Spleen (tissue), 11 donors: Measurements from ENCODE around the gene FHL2. TPM values are rescaled to one million over a fixed set of nuclear protein-coding genes. Genes with fewer than 3 reads are reported as not detected.
A peak's percentile ranks its signal among the peaks of the same experiment; 100 is the strongest.

Source experiments
- DNase-seq: peaks from one replicate; pipeline ENCODE4 v3.0.0-alpha.2; 2020
- H3K27ac ChIP-seq, 8 donors: fragments of 200-600 bp; sonication (generic) in 7 of 8; 1 replicate in 4 of 8; 2 replicates in 4 of 8; pipeline versions ENCODE4 v1.5.0 to v1.8.0; 2016 to 2021; ENCODE audit warnings: inconsistent platforms in 4 of 8, mild to moderate bottlenecking in 4 of 8, moderate library complexity in 1 of 8
- H3K27me3 ChIP-seq, 7 donors: fragments of 200-600 bp; sonication (generic) in 6 of 7; replicated peaks in 1 of 7; 1 replicate in 4 of 7; 2 replicates in 3 of 7; pipeline versions ENCODE4 v1.5.0 to v1.8.0; 2016 to 2021; ENCODE audit warnings: inconsistent platforms in 3 of 7, mild to moderate bottlenecking in 1 of 7
- H3K36me3 ChIP-seq, 6 donors: fragments of 200-600 bp; sonication (generic) in 5 of 6; 1 replicate in 4 of 6; 2 replicates in 2 of 6; pipeline versions ENCODE4 v1.5.0 to v1.8.0; 2016 to 2021; ENCODE audit warnings: inconsistent platforms in 2 of 6
- H3K4me1 ChIP-seq, 6 donors: fragments of 200-600 bp; sonication (generic) in 5 of 6; 1 replicate in 3 of 6; 2 replicates in 3 of 6; pipeline versions ENCODE4 v1.5.0 to v1.8.0; 2016 to 2021; ENCODE audit warnings: inconsistent platforms in 3 of 6
- H3K4me3 ChIP-seq, 8 donors: fragments of 200-600 bp; sonication (generic) in 7 of 8; 1 replicate in 4 of 8; 2 replicates in 4 of 8; pipeline versions ENCODE4 v1.5.0 to v1.8.0; 2016 to 2021; ENCODE audit warnings: inconsistent platforms in 4 of 8, mild to moderate bottlenecking in 4 of 8, moderate library complexity in 2 of 8
- H3K9me3 ChIP-seq, 8 donors: fragments of 200-600 bp; sonication (generic) in 7 of 8; 1 replicate in 4 of 8; 2 replicates in 4 of 8; pipeline versions ENCODE4 v1.5.0 to v1.8.0; 2016 to 2021; ENCODE audit warnings: inconsistent platforms in 4 of 8
- POLR2A ChIP-seq, 3 donors: fragments of 450-650 bp; IDR thresholded peaks; one replicate each; pipeline ENCODE4 v1.5.1; 2017; ENCODE audit warnings: antibody characterized with exemption in 3 of 3, mild to moderate bottlenecking in 1 of 3
- POLR2AphosphoS5 ChIP-seq, 3 donors: sonication (generic); formaldehyde crosslinking; IDR thresholded peaks; one replicate each; pipeline ENCODE4 v1.5.1; 2017; ENCODE audit warnings: antibody characterized with exemption in 3 of 3
- WGBS, 5 donors: extraction: QIAGEN DNeasy Blood & Tissue Kit in 3 of 5; methylation state at CpG; one replicate each; pipeline versions ENCODE4 v1.1.5 to v1.1.7; 2013 to 2018; 5-methylcytosine and 5-hydroxymethylcytosine counted together
- intact Hi-C: fragments of 100-400 bp; cut with DNase I; formaldehyde crosslinking; loops from one replicate; pipeline ENCODE4 v1.15.0; 2023; ENCODE audit warnings: low total_unique reads
- polyA plus RNA-seq, 3 donors: library from polyadenylated mRNA; stranded (reverse); fragments of 200-250 nt; gene quantifications; one replicate each; pipeline ENCODE4 v1.2.1, GENCODE V29; 2013
- total RNA-seq, 7 donors: library from RNA; depleted of rRNA in 3 of 7; stranded (reverse); fragments of >200 nt in 3 of 7; fragmentation: NEBNext Ultra II Directional in 4 of 7; extraction: Animal tissue kit (Norgen Biotek cat#: 25700) in 4 of 7; gene quantifications; one replicate each; pipeline versions ENCODE4 v1.1.0 to v1.2.1, GENCODE V29; 2016 to 2021
- TF ChIP-seq, protein P1 (sequence below), 11 experiments: fragments of 200-600 bp in 7 of 11; fragments of 450-650 bp in 4 of 11; sonication (generic) in 4 of 11; IDR thresholded peaks in 8 of 11; conservative IDR thresholded peaks in 3 of 11; 1 replicate in 7 of 11; 2 replicates in 4 of 11; pipeline versions ENCODE4 v1.4.0 to v1.8.0; 2016 to 2021; ENCODE audit warnings: antibody characterized with exemption in 11 of 11, inconsistent platforms in 4 of 11, mild to moderate bottlenecking in 1 of 11
- donor health status: healthy with polysubstance abuse.
- donor health status: DM: no; HTN: no; CAD: no; lungs with moderate emphysema.
- donor health status: DM: no; HTN: no; CAD: no.
- donor health status: Bipolar disorder and iron deficiency.
- donor health status: healthy.
- donor health status: DM: no; HTN: no; CAD: no.
- donor health status: DM: yes; HTN: yes; CAD: no.

FHL2 gene
- total and polyA plus RNA-seq, 10 donors = 6.8 to 27.4 (median 18.9) TPM

DNA sequence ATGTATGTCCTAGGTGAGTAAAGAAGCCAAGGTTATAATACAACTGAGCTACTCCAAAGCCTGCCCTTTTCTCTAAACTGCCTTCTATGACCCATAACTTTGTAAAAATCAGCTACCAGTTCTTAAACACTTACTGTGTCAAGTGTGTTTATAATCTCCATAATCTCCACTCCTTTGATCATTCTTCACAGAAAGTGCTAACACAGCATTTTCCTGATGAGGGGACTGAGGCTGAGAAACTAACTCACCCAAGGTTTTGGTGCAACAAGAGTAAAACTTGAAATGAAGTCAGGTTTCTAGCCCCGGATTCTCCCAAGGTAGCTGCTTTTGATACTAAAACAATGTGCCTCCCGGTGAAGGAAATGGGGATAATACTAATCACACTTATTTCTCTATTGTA is 63.4 kb downstream of the FHL2 start:
- 93 to 98% (median 96%) methylated on average over 2 of the region's 2 CpGs for WGBS, 5 donors

DNA sequence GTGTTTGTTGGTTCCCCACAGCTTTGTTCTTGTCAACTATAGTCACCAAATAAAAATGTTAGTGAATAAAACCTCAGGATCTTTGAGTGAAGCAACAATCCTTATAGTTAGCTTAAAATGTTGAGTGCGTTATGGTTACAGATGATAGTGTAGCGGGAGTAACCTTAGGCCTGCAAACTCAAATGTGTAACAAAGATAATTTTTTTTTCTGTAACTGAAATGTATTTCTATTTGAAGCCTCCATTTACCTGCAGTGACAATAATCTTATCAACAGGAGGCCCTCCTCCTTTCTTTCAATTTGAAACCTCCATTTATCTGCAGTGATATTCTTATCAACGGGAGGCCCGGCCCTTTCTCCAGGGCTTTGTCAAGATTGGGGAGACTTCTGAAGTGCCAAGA is 64.6 kb downstream of the FHL2 start:
- intact Hi-C loops = no loop called here
- 90 to 100% (median 94%) methylated on average over 4 of the region's 4 CpGs for WGBS, 5 donors
- H3K4me3 ChIP-seq = no peak overlapping the region
- TF ChIP-seq, protein P1, sequence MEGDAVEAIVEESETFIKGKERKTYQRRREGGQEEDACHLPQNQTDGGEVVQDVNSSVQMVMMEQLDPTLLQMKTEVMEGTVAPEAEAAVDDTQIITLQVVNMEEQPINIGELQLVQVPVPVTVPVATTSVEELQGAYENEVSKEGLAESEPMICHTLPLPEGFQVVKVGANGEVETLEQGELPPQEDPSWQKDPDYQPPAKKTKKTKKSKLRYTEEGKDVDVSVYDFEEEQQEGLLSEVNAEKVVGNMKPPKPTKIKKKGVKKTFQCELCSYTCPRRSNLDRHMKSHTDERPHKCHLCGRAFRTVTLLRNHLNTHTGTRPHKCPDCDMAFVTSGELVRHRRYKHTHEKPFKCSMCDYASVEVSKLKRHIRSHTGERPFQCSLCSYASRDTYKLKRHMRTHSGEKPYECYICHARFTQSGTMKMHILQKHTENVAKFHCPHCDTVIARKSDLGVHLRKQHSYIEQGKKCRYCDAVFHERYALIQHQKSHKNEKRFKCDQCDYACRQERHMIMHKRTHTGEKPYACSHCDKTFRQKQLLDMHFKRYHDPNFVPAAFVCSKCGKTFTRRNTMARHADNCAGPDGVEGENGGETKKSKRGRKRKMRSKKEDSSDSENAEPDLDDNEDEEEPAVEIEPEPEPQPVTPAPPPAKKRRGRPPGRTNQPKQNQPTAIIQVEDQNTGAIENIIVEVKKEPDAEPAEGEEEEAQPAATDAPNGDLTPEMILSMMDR (IDR thresholded peaks at IDR 0.05 in 8 of 11, conservative IDR thresholded peaks at IDR 0.05 in 3 of 11) = no peak
- TF ChIP-seq POLR2A (IDR thresholded peaks at IDR 0.05) (no peak), POLR2AphosphoS5 (IDR thresholded peaks at IDR 0.05) (no peak)
- peaks cover 0 to 12% (median 0%) of the 10 kb centered on the region in 6 donors for H3K36me3 ChIP-seq
- no peak overlapping the region for H3K27ac ChIP-seq
- DNase-seq = no peak
- peaks cover 18 to 46% (median 34%) of the 10 kb centered on the region in 6 donors for H3K4me1 ChIP-seq
- no peaks in the 10 kb centered on the region for H3K9me3 ChIP-seq
- H3K27me3 ChIP-seq = no peaks in the 10 kb centered on the region

More for the DNA sequence above, 63.4 kb downstream of the FHL2 start:
- H3K4me1 ChIP-seq = peaks cover 18 to 51% (median 31%) of the 10 kb centered on the region in 6 donors
- no peak overlapping the region for H3K27ac ChIP-seq
- H3K27me3 ChIP-seq = no peaks in the 10 kb centered on the region
- no peak for DNase-seq
- peaks cover 0 to 25% (median 8%) of the 10 kb centered on the region in 6 donors for H3K36me3 ChIP-seq
- intact Hi-C loops = no loop called here
- H3K9me3 ChIP-seq = no peaks in the 10 kb centered on the region
- peak overlapping the region in 1 of 8 donors; percentile 14 for H3K4me3 ChIP-seq
- no peak for TF ChIP-seq POLR2AphosphoS5 (IDR thresholded peaks at IDR 0.05)
- no peak for TF ChIP-seq POLR2A (IDR thresholded peaks at IDR 0.05)
- TF ChIP-seq, protein P1 (IDR thresholded peaks at IDR 0.05 in 8 of 11, conservative IDR thresholded peaks at IDR 0.05 in 3 of 11) = no peak

DNA sequence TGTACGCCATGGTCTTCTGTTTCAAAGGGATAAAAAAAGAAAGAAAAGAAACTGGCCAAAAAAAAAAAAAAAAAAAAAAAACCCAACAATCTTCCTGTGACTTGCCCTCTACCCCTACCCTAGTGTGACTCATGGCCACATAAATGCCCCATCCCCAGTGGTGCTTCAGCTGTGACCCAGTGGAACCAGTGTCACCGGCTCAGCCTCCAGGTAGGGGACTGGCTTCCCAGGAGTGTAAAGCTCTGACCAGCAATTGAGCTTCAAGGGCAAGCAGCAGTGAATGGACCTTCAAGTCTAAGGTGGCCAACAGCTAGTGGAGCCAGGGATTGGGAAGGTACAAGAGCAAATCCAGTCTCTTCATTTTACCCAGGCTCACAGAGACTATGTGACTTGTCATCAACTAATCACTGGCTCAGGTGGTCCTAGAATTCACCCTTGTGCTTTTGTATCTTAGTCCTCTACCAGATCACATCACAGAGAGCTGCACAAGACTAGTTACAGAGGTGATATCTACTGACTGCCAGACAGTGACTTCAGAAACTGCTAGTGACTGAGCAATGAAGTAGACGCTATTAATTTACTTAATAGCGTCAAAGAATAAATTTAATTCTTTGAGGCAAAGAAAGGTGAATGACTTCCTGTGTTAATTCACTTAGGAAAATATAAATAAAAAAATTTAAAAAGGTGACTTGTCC is 68.0 kb downstream of the FHL2 start:
- WGBS, 5 donors = 83 to 96% (median 94%) methylated on average over 4 of the region's 4 CpGs
- peak overlapping the region in 1 of 8 donors; percentile 74 for H3K4me3 ChIP-seq
- no peaks in the 10 kb centered on the region for H3K9me3 ChIP-seq
- peak overlapping the region in 4 of 8 donors; percentile 90 to 93 (median 92) for H3K27ac ChIP-seq
- intact Hi-C loops = no loop called here
- no peak for DNase-seq
- peaks cover 6 to 52% (median 30%) of the 10 kb centered on the region in 6 donors for H3K4me1 ChIP-seq
- H3K36me3 ChIP-seq = peaks cover 0 to 11% (median 0%) of the 10 kb centered on the region in 6 donors
- TF ChIP-seq POLR2AphosphoS5 (IDR thresholded peaks at IDR 0.05) (no peak), POLR2A (IDR thresholded peaks at IDR 0.05) (no peak)
- TF ChIP-seq, protein P1 (IDR thresholded peaks at IDR 0.05 in 8 of 11, conservative IDR thresholded peaks at IDR 0.05 in 3 of 11) = no peak
- H3K27me3 ChIP-seq = no peaks in the 10 kb centered on the region
